HEK293 (cell line): ENCODE results near the gene CITED4.

Experiments
- ZBTB49 ChIP-seq: fragments of 450-650 bp; formaldehyde crosslinking; IDR thresholded peaks from 2 replicates; pipeline ENCODE4 v1.5.1; 2016; ENCODE audit warnings: missing biosample characterization, missing genetic modification characterization, low read depth
- ZNF146 ChIP-seq: fragments of 450-650 bp; formaldehyde crosslinking; IDR thresholded peaks from 2 replicates; pipeline ENCODE4 v1.5.1; 2016; ENCODE audit warnings: missing biosample characterization, missing genetic modification characterization
- ZNF391 ChIP-seq: fragments of 450-650 bp; formaldehyde crosslinking; IDR thresholded peaks from 2 replicates; pipeline ENCODE4 v1.5.1; 2016; ENCODE audit warnings: low read depth, missing biosample characterization, missing genetic modification characterization, borderline replicate concordance
- ZNF530 ChIP-seq: fragments of 450-650 bp; formaldehyde crosslinking; IDR thresholded peaks from 2 replicates; pipeline ENCODE4 v1.5.1; 2016; ENCODE audit warnings: low read depth, missing biosample characterization, missing genetic modification characterization
- TF ChIP-seq, protein P1 (sequence below): fragments of 450-650 bp; formaldehyde crosslinking; IDR thresholded peaks from 2 replicates; pipeline ENCODE4 v1.5.1; 2016; ENCODE audit warnings: missing biosample characterization, missing genetic modification characterization

DNA sequence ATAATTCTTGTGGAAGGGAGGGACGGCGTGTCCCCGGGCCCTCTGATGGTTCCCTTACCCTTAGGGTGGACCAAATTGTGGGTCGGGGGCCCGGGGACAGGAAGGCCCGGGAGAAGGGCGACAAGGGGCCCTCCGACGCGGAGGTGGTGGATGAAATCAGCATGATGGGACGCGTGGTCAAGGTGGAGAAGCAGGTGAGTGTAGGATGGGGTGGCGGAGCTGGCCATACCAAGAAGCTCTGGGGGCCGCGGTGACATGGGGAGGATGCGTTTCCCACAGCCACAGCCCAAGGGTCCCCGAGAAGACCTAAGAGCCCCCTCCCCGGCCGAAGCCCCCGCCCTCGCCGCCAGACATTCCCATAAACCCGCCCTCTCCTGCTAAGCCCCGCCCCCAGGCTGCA lies 24.6 kb downstream of the CITED4 start:
- TF ChIP-seq, protein P1, sequence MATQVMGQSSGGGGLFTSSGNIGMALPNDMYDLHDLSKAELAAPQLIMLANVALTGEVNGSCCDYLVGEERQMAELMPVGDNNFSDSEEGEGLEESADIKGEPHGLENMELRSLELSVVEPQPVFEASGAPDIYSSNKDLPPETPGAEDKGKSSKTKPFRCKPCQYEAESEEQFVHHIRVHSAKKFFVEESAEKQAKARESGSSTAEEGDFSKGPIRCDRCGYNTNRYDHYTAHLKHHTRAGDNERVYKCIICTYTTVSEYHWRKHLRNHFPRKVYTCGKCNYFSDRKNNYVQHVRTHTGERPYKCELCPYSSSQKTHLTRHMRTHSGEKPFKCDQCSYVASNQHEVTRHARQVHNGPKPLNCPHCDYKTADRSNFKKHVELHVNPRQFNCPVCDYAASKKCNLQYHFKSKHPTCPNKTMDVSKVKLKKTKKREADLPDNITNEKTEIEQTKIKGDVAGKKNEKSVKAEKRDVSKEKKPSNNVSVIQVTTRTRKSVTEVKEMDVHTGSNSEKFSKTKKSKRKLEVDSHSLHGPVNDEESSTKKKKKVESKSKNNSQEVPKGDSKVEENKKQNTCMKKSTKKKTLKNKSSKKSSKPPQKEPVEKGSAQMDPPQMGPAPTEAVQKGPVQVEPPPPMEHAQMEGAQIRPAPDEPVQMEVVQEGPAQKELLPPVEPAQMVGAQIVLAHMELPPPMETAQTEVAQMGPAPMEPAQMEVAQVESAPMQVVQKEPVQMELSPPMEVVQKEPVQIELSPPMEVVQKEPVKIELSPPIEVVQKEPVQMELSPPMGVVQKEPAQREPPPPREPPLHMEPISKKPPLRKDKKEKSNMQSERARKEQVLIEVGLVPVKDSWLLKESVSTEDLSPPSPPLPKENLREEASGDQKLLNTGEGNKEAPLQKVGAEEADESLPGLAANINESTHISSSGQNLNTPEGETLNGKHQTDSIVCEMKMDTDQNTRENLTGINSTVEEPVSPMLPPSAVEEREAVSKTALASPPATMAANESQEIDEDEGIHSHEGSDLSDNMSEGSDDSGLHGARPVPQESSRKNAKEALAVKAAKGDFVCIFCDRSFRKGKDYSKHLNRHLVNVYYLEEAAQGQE (tag by site-specific recombination) = no peak
- TF ChIP-seq ZBTB49 (tag by site-specific recombination) = no peak
- TF ChIP-seq ZNF391 (tag by site-specific recombination) = no peak
- no peak for TF ChIP-seq ZNF146 (tag by site-specific recombination)
- no peak for TF ChIP-seq ZNF530
